Fibroblast of lung (primary cell): ENCODE measurements around the gene HDAC3. TPM values are rescaled to one million over a fixed set of nuclear protein-coding genes. Genes with fewer than 3 reads are reported as not detected.

ENCODE experiments used
- DNase-seq, 2 donors: peaks; one replicate each; pipeline versions ENCODE4 v3.0.0 to v3.0.0-alpha.2; 2010; ENCODE audit warnings: low read depth in 2 of 2
- H2AFZ ChIP-seq: 2 replicates; pipeline ENCODE4 v1.5.1; 2012; ENCODE audit warnings: low read length, control low read depth, inconsistent platforms
- H3K27ac ChIP-seq: 2 replicates; pipeline ENCODE4 v1.5.1; 2011; ENCODE audit warnings: low read length, control low read depth; ENCODE audit not compliant: insufficient read depth
- H3K27me3 ChIP-seq: 2 replicates; pipeline ENCODE4 v1.5.1; 2011; ENCODE audit warnings: mild to moderate bottlenecking, low read length; ENCODE audit not compliant: control insufficient read depth, insufficient read depth
- H3K36me3 ChIP-seq: 2 replicates; pipeline ENCODE4 v1.5.1; 2011; ENCODE audit warnings: low read length; ENCODE audit not compliant: control insufficient read depth, insufficient read depth
- H3K4me1 ChIP-seq: 2 replicates; pipeline ENCODE4 v1.5.1; 2011; ENCODE audit warnings: low read length; ENCODE audit not compliant: control insufficient read depth, insufficient read depth; ENCODE audit errors: extremely low read depth
- H3K4me2 ChIP-seq: 2 replicates; pipeline ENCODE4 v1.5.1; 2011; ENCODE audit warnings: low read length, control low read depth; ENCODE audit not compliant: insufficient read depth; ENCODE audit errors: extremely low read depth
- H3K4me3 ChIP-seq, 4 experiments: fragments of 200-600 bp in 1 of 4; sonication (generic) in 1 of 4; replicated peaks in 1 of 4; 2 replicates each; pipeline ENCODE4 v1.5.1; 2011 to 2016; ENCODE audit warnings: low read length in 4 of 4, low read depth in 3 of 4, mild to moderate bottlenecking in 3 of 4, control low read depth in 2 of 4, inconsistent platforms in 1 of 4, mixed read lengths in 1 of 4; ENCODE audit not compliant: insufficient read depth in 1 of 4; ENCODE audit errors: control extremely low read depth in 1 of 4
- H3K79me2 ChIP-seq: 2 replicates; pipeline ENCODE4 v1.5.1; 2012; ENCODE audit warnings: mild to moderate bottlenecking, low read length, inconsistent platforms; ENCODE audit not compliant: control insufficient read depth, insufficient read depth
- H3K9ac ChIP-seq: 2 replicates; pipeline ENCODE4 v1.5.1; 2011; ENCODE audit warnings: mild to moderate bottlenecking, low read length, control low read depth; ENCODE audit not compliant: insufficient read depth
- H3K9me3 ChIP-seq: 2 replicates; pipeline ENCODE4 v1.5.1; 2012; ENCODE audit warnings: low read depth, low read length; ENCODE audit not compliant: control insufficient read depth, insufficient read depth
- H4K20me1 ChIP-seq: 2 replicates; pipeline ENCODE4 v1.5.1; 2011; ENCODE audit warnings: low read length; ENCODE audit not compliant: control insufficient read depth, insufficient read depth; ENCODE audit errors: extremely low read depth
- EZH2 ChIP-seq: IDR thresholded peaks from 2 replicates; pipeline ENCODE4 v1.5.1; 2012; ENCODE audit warnings: low read length, control low read depth, mild to moderate bottlenecking; ENCODE audit errors: missing control alignments
- polyA plus RNA-seq, 2 donors: library from polyadenylated mRNA; depleted of rRNA in 1 of 2; stranded (reverse) in 1 of 2; unstranded in 1 of 2; fragments of >200 nt; gene quantifications; 2 replicates each; pipeline ENCODE4 v1.2.1, GENCODE V29; 2011 to 2012; ENCODE audit warnings: missing spikeins in 1 of 2
- total RNA-seq: library from RNA; depleted of rRNA; stranded (reverse); fragments of >200 nt; gene quantifications from 2 replicates; pipeline ENCODE4 v1.2.1, GENCODE V29; 2014
- TF ChIP-seq, protein P1 (sequence below), 2 donors: IDR thresholded peaks in 1 of 2; conservative IDR thresholded peaks in 1 of 2; 1 replicate in 1 of 2; 2 replicates in 1 of 2; pipeline ENCODE4 v1.5.1; 2011 to 2012; ENCODE audit warnings: low read length in 2 of 2, control low read depth in 1 of 2, inconsistent platforms in 1 of 2, low read depth in 1 of 2, mild to moderate bottlenecking in 1 of 2

HDAC3 gene
- total and polyA plus RNA-seq, 2 donors (not counting 1 experiment from before 2014, with no cell fraction given), result 56.8 to 69.6 TPM

DNA sequence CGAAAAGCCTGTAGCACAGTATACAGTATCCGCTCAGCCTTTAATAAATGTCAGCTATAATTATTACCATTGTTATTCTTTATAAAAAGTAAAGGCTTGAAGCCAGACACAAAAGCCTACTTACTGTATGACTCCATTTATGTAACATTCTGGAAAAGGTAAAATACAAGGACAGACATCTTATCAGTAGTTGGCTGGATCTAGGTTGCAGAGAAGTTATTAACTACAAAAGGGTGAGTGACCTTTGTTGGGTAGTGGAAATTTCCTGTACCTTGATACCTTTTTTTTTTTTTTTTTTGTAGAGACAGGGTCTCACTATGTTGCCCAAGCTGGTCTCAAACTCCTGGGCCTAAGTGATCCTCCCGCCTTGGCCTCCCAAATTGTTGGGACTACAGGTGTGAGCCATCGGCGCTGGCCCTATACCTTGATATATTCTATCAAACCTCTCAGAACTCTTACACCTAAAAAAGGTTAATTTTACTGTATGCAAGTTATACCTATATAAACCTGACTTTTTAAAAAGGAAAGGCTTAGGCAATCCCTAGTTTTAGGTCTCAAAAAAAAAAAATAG is 6.0 kb downstream of the HDAC3 start:
- H3K36me3 ChIP-seq, result peaks cover 10% of the 10 kb centered on the region
- H3K27ac ChIP-seq, result no peak overlapping the region
- no peaks in the 10 kb centered on the region for H3K27me3 ChIP-seq
- no peak overlapping the region for H3K4me2 ChIP-seq
- no peak overlapping the region for H2AFZ ChIP-seq
- no peak overlapping the region for H3K4me3 ChIP-seq
- no peak for DNase-seq
- no peak overlapping the region for H3K9ac ChIP-seq
- peaks cover 2% of the 10 kb centered on the region for H3K4me1 ChIP-seq
- peaks cover 32% of the 10 kb centered on the region for H3K79me2 ChIP-seq
- H3K9me3 ChIP-seq, result no peaks in the 10 kb centered on the region
- no peaks in the 10 kb centered on the region for H4K20me1 ChIP-seq
- TF ChIP-seq EZH2, result no peak
- TF ChIP-seq, protein P1, sequence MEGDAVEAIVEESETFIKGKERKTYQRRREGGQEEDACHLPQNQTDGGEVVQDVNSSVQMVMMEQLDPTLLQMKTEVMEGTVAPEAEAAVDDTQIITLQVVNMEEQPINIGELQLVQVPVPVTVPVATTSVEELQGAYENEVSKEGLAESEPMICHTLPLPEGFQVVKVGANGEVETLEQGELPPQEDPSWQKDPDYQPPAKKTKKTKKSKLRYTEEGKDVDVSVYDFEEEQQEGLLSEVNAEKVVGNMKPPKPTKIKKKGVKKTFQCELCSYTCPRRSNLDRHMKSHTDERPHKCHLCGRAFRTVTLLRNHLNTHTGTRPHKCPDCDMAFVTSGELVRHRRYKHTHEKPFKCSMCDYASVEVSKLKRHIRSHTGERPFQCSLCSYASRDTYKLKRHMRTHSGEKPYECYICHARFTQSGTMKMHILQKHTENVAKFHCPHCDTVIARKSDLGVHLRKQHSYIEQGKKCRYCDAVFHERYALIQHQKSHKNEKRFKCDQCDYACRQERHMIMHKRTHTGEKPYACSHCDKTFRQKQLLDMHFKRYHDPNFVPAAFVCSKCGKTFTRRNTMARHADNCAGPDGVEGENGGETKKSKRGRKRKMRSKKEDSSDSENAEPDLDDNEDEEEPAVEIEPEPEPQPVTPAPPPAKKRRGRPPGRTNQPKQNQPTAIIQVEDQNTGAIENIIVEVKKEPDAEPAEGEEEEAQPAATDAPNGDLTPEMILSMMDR (conservative IDR thresholded peaks at IDR 0.05 in 1 of 2, IDR thresholded peaks at IDR 0.05 in 1 of 2; ENCODE audit: low read depth in 1 of 2, low read length in 2 of 2), result no peak

DNA sequence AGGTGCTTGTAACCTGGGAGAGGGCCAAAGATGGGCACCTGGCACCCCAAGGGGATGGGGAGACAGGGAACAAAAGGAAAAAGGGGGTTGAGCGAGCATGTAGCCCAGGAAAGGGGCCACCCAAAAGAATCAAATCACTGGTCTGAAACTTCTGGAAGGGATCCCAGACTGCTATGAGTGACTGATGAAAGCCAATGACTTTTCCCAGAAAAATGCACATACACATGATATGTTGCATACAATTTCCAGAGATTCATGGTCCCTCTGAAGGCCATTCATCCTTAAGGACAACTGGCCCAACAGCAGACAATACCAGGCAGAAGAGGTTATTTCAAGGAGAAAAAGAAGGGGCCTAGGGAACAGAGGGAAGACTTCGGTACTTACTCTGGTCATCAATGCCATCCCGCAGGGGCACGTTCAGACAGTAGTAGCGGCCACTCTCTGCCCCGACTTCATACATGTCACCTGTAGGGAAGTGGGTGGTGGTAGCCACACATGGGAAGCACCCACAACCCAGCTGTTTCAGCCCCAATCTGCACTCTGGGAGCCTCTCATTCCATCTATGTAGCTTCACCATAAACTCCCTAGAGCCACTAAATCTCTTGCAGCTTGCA is 8.4 kb downstream of the HDAC3 start:
- Histone ChIP-seq H3K4me3 (no peak overlapping the region), H3K9ac (no peak overlapping the region), H3K36me3 (peaks cover 18% of the 10 kb centered on the region), H3K4me2 (no peak overlapping the region), H3K27me3 (no peaks in the 10 kb centered on the region), H3K27ac (no peak overlapping the region), H2AFZ (no peak overlapping the region), H3K79me2 (peaks cover 15% of the 10 kb centered on the region), H3K9me3 (no peaks in the 10 kb centered on the region), H4K20me1 (no peaks in the 10 kb centered on the region), H3K4me1 (no peaks in the 10 kb centered on the region)
- no peak for TF ChIP-seq EZH2
- TF ChIP-seq, protein P1 (conservative IDR thresholded peaks at IDR 0.05 in 1 of 2, IDR thresholded peaks at IDR 0.05 in 1 of 2; ENCODE audit: low read depth in 1 of 2, low read length in 2 of 2), result no peak
- peak in 1 of 2 donors; percentile 51 for DNase-seq

DNA sequence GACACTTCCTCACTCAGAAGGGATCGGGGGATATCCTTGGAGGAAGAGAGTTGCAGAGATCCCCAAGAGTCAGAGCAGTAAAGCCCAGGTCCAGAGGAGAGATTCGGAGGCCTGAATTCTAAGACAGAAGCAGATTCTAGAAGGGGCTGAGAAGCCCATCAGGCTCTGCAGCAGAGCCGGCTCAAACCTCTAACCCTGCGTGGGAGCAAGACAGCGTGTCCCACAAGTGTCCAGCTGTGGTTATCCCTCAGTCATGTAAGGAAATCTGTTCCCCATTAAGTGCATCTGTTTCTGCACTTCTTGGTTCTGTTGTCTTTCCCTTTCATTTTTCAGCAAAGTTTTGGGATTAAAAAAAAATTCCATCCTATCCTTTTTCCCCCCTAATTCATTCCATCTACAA is 13.0 kb downstream of the HDAC3 start:
- H3K4me3 ChIP-seq, result no peak overlapping the region
- DNase-seq, result no peak
- TF ChIP-seq EZH2, result no peak
- TF ChIP-seq, protein P1 (conservative IDR thresholded peaks at IDR 0.05 in 1 of 2, IDR thresholded peaks at IDR 0.05 in 1 of 2; ENCODE audit: low read depth in 1 of 2, low read length in 2 of 2), result no peak
- H3K79me2 ChIP-seq, result no peaks in the 10 kb centered on the region
- no peak overlapping the region for H3K9ac ChIP-seq
- H3K9me3 ChIP-seq, result no peaks in the 10 kb centered on the region
- peaks cover 12% of the 10 kb centered on the region for H3K36me3 ChIP-seq
- no peak overlapping the region for H3K27ac ChIP-seq
- H3K4me1 ChIP-seq, result no peaks in the 10 kb centered on the region
- H3K27me3 ChIP-seq, result no peaks in the 10 kb centered on the region
- H3K4me2 ChIP-seq, result no peak overlapping the region
- H2AFZ ChIP-seq, result no peak overlapping the region
- no peaks in the 10 kb centered on the region for H4K20me1 ChIP-seq
